Posterior cingulate gyrus (tissue), 11 donors: ENCODE data around the gene CCDC12.

Experiments used
- DNase-seq, 10 donors: peaks; one replicate each; pipeline versions ENCODE4 v3.0.0 to v3.0.0-alpha.2; 2020 to 2021; ENCODE audit warnings: mixed read lengths in 3 of 10
- intact Hi-C: fragments of 100-400 bp; cut with DNase I; formaldehyde crosslinking; loops from one replicate; pipeline ENCODE4 v1.15.1; 2023

The CCDC12 gene

DNA sequence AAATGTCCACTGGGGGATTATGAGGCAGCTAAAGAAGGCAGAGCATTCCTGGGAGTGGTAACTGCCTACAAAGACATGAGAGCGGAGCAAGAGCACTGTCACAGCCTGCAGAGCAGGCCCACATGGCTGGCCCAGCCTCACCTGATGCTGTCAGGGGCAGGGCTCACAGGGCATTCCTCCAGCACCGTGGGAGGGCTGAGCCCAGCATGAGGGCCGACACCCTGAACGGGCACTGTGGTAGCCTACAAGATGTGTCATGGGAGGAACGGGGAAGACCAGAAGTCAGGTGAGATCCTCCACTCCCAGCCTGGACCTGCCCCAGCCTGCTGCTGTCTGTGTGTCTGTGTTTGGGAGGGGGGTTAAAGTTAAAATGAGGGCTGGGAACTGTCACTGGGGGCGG, 30.1 kb downstream of the CCDC12 start:
- intact Hi-C loops: no loop called here
- peak in 2 of 10 donors; percentile 30 to 53 for DNase-seq

DNA sequence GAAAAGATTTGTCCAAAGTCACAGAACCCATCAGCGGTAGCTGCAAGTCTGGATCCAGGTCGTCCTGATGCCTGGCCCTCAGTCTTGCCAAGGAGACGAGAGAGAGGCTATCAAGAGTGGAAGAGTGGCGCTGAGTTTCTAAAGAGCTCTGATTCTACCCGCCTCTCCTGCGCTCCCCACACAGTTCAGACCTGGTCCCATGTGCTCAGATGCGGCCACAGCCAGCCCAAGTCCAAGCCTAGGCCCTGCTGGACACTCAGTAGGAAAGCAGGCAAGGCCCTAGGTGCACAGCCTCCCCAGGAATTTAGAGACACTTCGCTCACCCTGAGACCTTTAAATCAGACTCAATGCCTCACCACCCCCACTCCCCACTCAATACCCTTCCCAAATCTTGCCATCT, 32.4 kb downstream of the CCDC12 start:
- DNase-seq: peak in 3 of 10 donors; percentile 22 to 60 (median 30)
- intact Hi-C loops: no loop called here

DNA sequence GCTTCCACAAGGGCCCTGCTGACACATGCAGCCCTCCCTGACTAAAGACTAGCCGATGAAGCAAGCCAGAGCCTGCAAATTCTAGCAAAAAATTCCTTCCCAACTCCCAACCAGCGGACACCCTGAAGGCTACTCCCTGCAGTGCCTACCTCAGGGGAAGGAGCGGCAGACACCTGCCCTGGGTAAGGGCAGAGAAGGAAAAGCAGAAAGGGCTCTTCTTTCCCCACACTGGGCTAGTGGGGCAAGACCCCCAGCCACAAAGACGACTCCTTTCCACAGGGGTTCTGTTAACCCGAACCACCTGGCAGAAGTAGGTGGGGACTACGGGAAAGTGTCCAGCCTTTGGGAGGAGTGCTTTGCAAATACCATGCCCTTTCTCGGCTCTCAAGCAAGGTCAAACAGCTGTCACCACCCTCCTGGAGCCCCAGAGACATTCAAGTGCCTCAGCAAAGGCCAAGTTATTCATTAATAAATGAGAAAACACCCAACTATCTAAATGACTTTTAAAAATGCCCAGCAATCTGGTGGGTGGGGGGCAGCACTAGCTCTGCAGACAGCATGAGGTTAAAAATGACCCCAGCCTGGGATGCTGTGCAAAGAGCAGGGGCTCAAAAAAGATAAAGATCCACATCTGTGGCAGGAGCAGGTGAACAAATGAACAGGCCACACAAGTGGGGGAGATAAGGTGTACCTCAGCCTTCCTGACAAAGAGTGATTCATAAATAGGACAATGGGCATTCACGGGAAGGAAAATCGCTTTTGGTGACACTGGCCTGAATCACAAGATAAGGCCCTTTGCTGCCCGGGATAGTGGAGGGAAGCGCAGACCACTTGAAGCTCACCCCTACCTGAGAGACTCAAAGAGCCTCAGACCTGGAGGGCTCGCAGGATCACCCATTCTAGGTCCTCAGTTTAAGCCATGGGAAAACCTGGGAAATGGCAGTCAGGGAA, 33.0 kb downstream of the CCDC12 start:
- intact Hi-C loops: no loop called here
- DNase-seq: peak in 2 of 10 donors; percentile 19 to 22

DNA sequence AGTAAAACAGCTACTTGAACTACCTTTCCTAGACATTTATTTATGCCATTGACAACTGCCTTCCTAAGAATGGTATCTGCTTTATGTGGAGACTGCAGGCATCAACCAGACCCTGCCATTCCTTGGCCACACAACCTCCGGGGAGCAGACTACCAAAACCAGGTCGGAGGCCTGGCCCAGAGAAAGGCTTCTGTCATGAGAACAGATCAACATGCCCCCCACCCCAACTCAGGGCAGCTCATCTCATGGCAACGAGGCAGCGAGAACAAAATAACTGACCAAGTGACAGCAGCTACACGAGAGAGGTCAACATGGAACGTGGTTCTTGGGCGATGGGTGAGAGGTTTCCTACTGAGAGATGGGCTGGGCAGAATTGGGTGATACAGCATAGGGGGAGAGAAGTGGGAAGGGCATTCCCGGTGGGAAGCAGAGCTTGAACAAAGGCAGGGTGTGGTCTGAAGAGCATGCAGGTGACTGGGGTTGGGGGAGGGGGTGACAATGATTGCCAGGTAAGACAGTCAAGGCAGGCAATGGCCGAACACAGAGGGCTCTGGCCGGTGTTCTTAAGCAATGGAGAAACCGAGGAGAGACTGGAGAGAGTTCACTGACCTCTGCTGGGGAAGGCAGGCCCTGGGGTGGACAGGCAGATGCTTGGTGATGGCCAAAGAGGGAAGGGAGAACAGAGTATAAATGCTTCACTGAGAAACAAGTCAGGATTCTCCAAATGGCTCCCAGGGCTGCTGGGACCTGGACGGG, 33.9 kb downstream of the CCDC12 start:
- DNase-seq: peak in 2 of 10 donors; percentile 18 to 60
- intact Hi-C loops: no loop called here

DNA sequence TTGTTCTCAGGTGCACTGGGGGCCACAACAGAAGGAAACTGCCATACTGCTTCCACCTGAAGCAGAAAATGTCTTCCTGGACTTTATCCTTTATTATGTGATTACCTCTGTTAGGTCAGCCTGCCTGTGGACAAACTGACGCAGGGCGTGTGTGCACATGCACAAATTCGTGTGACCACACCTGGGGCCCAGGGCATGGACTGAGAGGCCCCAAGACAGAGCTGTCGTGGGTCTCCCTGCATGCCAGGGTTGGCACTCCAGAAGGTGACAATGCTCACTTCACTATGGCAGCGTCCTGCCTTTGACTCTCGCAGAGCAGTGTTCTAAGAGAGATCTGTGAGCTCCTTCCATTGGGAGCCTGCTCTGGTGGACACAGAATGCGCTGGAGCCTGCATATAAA, 34.5 kb downstream of the CCDC12 start:
- peak in 2 of 10 donors; percentile 24 to 56 for DNase-seq
- intact Hi-C loops: no loop called here

DNA sequence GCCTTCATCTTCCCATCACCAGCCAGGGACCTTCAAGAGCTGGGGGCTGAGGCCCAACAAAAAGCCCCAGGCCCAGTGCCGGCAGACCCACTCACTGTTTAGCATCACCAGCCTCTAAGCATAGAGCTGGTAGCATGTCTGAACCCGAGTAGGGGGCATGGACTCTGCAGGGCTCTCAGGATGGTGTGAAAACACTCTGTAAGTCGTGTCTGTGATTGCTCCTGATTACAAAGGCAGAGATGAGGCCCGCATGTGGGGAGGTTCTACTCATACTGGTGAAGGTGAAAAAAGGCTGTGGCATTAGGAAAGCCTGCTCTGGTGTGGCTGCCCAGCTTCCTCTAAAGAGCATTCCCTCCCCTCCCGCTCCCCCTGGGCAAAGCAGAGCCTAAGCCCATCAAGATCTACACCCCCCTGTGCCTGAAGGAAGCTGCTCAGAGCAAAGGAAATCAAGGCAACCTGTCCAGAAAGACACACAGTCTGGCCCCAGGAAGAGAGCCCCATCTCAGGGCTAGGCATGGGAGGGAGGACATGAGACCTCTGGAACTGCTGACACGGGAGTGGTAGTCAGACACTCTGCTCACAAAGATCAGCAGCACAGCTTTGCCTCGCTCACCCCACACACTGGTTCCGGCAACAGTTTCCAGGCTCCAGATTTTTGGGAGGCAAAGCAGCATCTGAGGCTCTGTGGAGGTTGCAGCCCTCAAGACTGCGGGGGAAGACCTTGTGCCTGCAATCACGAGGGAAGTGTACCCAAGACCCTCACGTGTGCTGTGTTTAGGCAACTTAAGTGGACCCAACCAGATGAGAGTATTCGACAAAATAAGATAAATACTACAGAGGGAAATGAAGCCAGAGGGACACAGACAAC, 36.7 kb downstream of the CCDC12 start:
- intact Hi-C loops: loop anchor here (10.0 kb wide), 1 partner anchor 225 kb away; the partner anchor contains the start of gene SETD2
- peak in 1 of 10 donors; percentile 18 for DNase-seq

DNA sequence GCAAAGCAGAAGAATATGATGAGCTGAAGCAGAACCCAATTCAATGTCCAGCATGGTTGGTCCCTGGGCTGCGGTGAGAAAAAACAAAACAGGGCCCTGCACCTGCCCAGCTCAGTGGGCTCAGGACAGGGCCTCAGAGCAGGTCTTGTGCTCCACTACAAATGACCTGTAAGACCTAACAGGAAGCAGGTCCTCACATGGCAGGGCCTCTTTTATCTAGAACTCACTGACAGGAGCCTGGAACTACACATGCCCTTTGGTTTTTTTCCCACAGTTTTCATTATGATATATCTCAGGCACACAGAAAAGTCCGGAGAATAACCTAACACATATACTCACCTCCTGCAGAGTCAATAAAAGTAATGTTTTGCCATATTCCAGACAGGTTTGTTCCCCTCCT, 38.4 kb downstream of the CCDC12 start:
- DNase-seq: no peak
- intact Hi-C loops: loop anchor here (10.0 kb wide), 1 partner anchor 227 kb away; the partner anchor contains the start of gene SETD2

DNA sequence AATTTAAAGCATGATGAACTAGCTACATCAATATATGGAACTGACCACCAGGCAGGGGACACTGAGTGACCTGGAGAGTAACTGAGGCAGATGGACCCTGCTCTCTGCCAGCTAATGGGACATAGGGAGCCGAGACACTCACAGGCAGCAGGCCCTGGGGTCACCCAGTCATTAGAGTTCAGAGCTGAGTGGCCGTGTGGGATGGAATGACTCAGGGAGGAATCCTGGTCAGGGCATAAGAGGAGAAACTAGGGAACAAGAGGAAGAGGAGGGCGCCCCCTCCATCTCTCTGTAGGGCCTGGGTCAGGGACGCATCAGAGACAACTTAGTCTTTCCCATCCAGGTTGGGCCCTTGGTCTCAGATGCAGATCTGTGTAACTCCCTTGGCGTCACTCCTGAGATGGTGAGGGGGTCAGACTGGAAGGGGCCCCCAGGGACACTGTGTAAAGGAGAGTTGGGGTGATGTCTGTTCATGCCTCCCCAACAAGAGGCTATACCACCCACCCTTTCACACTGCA, 39.8 kb downstream of the CCDC12 start:
- intact Hi-C loops: loop anchor here (10.0 kb wide), 1 partner anchor 228 kb away; the partner anchor contains the start of gene SETD2
- peak in 1 of 10 donors; percentile 9 for DNase-seq

DNA sequence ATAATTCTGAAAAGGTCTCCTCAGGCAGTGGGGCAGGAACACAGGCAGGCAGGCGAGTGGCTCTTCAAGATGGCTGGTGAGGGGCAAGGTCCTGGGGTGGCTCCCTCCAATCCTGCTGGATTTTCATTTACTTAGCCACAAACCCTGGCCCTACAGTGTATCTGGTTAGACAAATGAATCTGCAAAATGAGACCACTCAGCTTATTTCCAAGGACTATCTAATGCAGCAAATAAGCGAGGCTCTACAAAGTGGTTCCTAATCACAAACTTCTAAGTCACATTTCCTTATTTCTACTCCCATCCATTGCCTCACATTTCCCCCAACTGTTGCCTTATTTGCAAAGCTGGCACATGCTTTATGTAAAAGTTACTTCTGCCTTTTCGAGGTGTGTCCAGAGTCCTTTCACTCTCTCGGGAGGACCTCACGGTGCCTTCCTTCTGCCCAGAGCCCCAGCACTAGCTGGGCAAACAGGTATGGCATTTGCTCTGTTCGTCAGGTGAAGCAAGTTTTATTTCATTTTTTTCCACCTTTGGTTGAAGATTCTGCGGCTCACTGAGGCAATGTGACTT, 40.5 kb downstream of the CCDC12 start:
- intact Hi-C loops: loop anchor here (10.0 kb wide), 1 partner anchor 229 kb away; the partner anchor contains the start of gene SETD2
- DNase-seq: peak in 1 of 10 donors; percentile 22

DNA sequence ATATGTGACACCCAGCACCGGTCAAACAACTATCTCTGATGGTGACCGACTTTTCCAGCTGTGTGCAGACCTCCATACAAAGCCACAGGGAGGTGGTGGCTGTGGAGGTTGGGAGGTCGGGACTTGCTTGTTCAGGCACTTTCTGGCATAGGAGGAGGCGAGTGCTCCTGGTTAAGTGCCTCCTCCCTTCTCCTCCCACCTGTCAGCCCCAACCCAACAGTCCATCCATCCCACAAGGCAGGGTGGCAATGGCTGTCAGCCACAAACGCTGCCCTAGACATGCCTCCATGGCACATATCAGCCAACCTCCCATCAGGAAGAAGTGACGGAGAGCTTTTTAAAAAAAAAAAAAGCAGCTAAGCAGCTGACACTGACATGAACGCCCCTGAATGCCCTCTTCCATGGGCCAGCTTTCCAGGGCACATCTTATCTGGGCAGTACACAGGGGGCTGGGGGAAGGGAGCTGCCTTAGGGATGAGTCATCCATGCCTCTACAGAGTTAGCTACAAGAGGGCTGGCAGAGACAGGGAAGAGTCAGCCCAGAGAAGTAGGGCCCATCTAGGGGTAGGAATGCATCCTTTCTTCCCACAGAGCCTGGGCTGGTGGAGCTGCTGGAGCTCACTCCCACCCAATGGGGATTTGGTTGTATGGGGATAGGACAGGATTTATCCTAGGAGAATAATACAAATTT, 41.2 kb downstream of the CCDC12 start:
- intact Hi-C loops: loop anchor here (10.0 kb wide), 1 partner anchor 229 kb away; the partner anchor contains the start of gene SETD2

DNA sequence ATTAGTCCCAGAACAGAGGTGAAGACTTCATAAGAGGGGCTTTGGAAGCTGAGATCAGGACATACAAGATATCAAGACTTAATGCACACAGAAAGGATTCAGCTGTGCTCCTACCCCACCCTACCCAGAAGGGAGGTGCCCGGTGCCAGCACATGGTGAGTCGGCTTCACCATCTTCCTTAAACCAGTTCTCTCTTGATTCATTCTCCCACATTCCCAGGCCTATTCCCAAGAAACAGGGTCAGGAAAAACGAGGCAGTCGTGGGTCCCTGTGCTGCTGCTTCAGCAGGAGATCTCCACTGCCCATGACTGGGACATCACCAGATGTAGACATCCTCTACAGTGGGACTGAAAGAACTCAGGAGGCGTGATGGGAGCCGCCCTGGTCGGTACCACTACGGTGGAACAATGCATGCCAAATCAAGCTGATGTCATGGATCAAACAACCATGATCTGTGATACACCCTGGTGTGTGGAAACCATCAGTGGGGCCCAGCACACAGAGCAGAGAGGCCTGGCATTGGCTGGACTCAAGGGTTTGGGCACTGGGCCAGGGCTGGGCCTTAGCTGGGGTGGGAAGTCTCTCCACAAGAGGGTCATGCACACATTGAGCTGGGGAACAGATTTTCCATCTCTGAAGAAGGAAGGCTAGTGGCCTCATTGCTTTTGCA, 41.9 kb downstream of the CCDC12 start:
- DNase-seq: peak in 3 of 10 donors; percentile 24 to 80 (median 47)
- intact Hi-C loops: loop anchor here (10.0 kb wide), 1 partner anchor 230 kb away; the partner anchor contains the start of gene SETD2

More for the DNA sequence above, 41.2 kb downstream of the CCDC12 start:
- peak in 4 of 10 donors; percentile 31 to 76 (median 51) for DNase-seq

DNA sequence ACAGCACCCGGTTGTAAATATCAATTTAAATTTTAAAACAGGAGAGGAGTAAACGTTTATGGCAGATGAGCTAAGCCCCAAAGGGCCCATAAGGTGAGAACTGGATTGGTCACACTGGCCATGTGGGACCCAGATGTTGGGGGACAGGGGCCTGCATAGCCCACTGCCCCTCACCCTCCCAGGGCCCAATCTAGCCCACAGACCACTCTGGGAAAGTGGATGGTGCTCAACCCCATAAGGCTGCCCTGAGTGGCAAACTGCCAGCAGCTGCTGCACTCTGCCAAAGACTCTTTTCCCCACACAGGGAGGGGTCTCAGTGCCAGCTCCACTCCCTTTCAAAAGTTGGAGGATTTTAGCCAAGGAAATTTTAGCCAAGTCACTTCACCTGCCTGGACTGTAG, 42.5 kb downstream of the CCDC12 start:
- intact Hi-C loops: loop anchor here (10.0 kb wide), 1 partner anchor 231 kb away; the partner anchor contains the start of gene SETD2
- no peak for DNase-seq

DNA sequence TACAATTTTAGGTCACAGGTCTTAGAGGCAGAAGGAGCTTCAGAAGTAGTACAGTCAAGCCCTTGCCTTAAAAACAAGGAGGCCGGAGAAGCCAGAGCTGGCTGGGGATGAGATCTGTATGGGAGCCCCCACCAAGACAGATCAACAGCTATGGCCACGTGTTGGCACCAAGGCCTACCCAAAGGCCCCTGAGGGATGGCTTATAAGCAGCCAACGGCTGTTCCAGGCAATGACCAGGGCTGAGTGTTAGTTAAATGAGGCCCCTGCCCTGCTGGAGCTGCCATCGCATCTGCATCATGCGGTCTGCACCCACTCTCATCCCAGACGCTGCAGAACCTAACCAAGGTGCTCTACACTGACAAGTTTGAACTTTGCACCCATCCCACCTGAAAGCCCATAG, 43.3 kb downstream of the CCDC12 start:
- DNase-seq: peak in 2 of 10 donors; percentile 11 to 50
- intact Hi-C loops: loop anchor here (10.0 kb wide), 1 partner anchor 232 kb away; the partner anchor contains the start of gene SETD2

DNA sequence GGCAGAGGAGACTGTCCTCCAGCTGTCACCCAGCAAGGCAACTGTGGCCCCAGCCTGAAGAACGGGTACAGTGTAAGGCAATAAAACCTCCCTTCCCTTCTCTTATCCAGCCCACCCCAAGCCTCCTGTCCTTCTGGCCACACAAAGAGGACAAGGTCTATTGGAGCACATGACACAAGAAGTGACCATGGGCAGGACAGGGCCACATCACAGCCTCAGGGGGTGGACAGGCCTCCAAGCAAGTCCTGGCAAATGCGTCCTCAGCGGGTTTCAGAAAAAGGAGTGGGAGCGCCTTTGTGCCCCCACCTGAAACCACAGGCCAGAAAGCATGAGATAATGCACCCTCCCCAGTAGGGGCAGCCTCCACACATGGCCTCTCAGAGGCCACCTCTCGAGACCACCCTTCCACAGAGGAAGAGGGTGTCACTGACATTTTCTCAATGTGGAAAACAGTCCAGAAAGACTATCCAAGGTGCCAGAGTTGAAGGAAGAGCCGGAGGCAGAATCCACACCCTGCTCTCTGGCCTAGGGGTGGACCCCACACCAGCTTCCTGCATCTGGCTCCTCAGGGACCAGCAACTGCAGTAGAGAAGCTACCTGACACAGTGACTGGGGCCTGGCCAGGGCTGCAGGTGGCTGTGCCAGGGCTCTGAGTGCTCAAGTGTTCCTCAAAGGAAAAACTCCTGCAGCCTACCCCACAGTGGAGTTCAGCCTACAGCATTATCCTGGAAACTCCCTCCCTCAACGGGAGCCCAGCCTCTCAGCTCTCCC, 43.9 kb downstream of the CCDC12 start:
- DNase-seq: peak in 2 of 10 donors; percentile 9 to 82
- intact Hi-C loops: loop anchor here (10.0 kb wide), 1 partner anchor 232 kb away; the partner anchor contains the start of gene SETD2

DNA sequence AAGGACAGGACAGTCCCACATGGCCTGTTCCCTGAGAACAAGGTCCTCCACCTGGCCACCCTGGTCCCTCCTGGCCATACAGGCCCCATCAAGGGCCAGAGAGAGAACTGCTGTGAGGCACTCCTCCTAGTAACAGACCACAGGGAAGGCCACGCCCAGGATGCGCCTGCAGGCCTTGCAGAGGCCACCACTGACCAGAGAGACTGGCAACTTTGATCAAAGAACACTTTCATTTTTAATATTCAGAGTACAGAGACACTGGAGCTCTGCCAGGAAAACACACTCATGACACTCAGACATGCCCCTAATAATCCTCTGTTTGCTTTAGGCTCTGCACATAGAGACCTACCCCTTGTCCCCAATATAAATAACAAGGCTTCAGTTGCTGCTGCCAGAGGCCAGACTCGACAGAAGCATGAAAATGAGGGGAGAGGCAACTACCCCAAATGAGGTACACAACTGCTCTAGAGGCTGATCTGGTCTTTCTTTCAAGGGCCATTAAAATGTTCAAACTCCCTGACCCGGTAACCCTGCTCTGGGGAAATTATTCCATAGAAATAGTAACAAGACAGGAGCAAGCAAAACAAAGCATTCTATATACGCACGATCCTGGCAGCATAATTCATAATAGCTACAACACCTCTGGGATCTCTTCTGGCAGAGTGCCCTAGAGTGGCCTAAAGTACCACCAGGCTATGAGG, 44.8 kb downstream of the CCDC12 start:
- intact Hi-C loops: loop anchor here (10.0 kb wide), 1 partner anchor 233 kb away; the partner anchor contains the start of gene SETD2
- DNase-seq: peak in 3 of 10 donors; percentile 20 to 81 (median 80)

DNA sequence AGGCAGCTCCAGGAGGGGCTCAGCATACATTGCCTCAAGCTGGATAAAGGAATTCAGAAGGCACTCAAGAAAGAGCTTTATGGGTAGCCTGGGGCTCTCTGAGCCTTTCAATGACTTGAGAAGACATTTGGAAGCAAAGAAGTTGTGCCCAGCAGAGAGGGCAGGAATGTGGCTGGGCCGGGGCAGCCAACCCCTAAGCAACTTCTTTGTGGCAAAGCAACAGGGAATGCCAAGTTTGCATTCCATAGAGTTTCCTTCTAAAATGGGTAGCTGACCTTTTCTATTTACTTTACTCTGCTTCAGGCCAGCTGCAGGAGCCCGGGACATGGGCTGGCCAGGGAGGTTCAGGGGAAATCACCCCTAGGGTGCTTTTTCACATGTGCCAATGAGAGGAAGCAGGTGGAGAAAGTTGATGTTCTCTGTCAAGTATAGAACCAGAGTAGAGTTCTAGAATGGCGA, 45.6 kb downstream of the CCDC12 start:
- intact Hi-C loops: loop anchor here (10.0 kb wide), 1 partner anchor 234 kb away; the partner anchor contains the start of gene SETD2
- peak in 2 of 10 donors; percentile 47 to 59 for DNase-seq
